Measurements from ENCODE around the gene IL27RA.
A peak's percentile ranks its signal among the peaks of the same experiment; 100 is the strongest.
"Not testable (repeated sequence)": the region's sequence is repeated elsewhere in the genome, so short reads cannot be mapped to it uniquely, and the experiment has no call there.

IL27RA gene

GRCh38 chr19:14004619-14005348, 26.8 kb upstream of the IL27RA start:
- in situ Hi-C loops (cut with HindIII; ENCODE audit: low pct_unique_long_range_greater_than_20kb, low sequenced_read_pairs) = no loop called here
- no peak for DNase-seq (ENCODE audit: low read depth in 1 of 2, low spot score in 1 of 2)
- no peak for TF ChIP-seq JUND (IDR thresholded peaks at IDR 0.05; ENCODE audit: low read depth)

DNA sequence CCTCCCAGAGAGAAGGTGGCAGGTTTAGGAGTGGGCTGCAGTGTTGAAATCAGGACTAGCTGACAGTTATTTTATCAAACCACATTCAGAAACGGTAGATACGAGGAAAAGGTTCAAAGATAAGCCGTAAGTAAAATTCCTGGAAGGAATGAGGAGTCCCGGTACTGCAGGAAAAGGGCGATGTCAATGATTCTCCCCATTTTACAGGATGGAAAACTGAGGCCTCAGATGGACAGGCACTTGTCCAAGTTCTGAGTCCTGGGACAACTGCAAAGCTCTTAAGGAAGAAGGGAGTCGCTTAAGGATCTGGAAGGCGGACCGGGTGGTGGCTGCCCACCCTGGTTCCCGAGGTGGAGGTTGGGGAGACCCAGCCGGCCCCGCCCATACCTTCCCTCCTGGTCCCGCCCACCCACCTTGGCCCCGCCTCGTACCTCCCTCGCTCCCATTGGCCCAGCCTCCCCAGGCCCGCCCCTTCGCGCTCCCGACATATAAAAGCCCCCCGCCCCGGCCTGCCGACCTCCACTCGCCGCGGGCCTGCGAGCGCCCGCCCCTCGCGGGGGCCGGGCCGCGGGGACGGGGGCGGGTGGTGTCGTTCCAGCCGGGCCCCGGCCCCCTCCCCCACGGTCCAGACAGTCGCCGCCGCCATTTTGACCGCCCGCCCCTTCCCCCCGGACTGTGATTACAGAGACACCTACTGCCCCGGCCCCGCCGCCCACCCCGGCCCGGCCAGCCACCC, 26.0 kb upstream of the IL27RA start:
- DNase-seq (ENCODE audit: low read depth in 1 of 2, low spot score in 1 of 2) = peak in 1 of 2 experiments; percentile 89
- in situ Hi-C loops (cut with HindIII; ENCODE audit: low pct_unique_long_range_greater_than_20kb, low sequenced_read_pairs) = no loop called here

DNA sequence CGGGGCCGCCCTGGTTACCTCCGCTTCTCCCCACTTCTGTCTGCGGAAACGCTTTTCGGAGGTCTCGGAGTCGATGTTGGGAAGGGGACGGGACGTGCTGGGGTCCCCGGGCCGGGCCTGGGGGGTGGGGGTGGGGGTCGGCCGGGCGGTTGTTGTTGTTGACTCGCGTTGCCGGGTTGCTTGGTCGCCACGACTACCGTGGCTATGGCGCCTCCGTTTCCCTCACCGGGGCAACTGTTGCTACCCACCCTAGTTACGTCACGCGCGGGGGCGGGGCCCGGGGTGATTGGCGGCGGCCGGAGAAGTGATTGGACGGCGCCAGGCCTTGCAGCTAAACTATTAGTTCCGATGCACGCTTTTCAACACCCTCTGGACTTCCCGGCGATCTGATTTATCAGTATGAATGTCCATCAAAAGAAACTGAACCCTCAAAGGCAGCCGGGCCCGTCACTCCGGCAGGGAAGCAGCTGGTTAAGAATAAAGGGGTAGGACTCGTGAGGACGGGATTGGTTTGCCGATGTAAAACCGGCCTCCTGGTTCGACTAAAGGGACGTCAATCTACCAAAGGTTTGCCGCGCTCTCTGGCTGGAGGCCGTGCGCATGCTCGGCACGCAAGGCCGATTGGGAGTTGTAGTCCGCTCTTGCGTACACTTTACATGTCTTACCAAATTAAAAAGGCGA, 25.3 kb upstream of the IL27RA start, which contains the start of gene RFX1:
Gene RFX1, minus strand, starts transcription at position 236 of the 681 bp plus-strand sequence. CDS start 12,477 bp downstream, outside the sequence.
- in situ Hi-C loops (cut with HindIII; ENCODE audit: low pct_unique_long_range_greater_than_20kb, low sequenced_read_pairs) = no loop called here
- no peak for TF ChIP-seq JUND (IDR thresholded peaks at IDR 0.05; ENCODE audit: low read depth)
- peak; percentile 79 to 100 for DNase-seq (ENCODE audit: low read depth in 1 of 2, low spot score in 1 of 2)

More for the DNA sequence above, 26.0 kb upstream of the IL27RA start:
- no peak for TF ChIP-seq JUND (IDR thresholded peaks at IDR 0.05; ENCODE audit: low read depth)

GRCh38 chr19:14006766-14007562, 24.6 kb upstream of the IL27RA start:
- no peak for TF ChIP-seq JUND (IDR thresholded peaks at IDR 0.05; ENCODE audit: low read depth)
- in situ Hi-C loops (cut with HindIII; ENCODE audit: low pct_unique_long_range_greater_than_20kb, low sequenced_read_pairs) = no loop called here
- no peak for DNase-seq (ENCODE audit: low read depth in 1 of 2, low spot score in 1 of 2)

GRCh38 chr19:14012378-14012915, 19.1 kb upstream of the IL27RA start:
- in situ Hi-C loops (cut with HindIII; ENCODE audit: low pct_unique_long_range_greater_than_20kb, low sequenced_read_pairs) = no loop called here
- TF ChIP-seq JUND (IDR thresholded peaks at IDR 0.05; ENCODE audit: low read depth) = no peak
- DNase-seq (ENCODE audit: low read depth in 1 of 2, low spot score in 1 of 2) = no peak

GRCh38 chr19:14015524-14016035, 16.0 kb upstream of the IL27RA start:
- in situ Hi-C loops (cut with HindIII; ENCODE audit: low pct_unique_long_range_greater_than_20kb, low sequenced_read_pairs) = no loop called here
- DNase-seq (ENCODE audit: low read depth in 1 of 2, low spot score in 1 of 2) = no peak
- TF ChIP-seq JUND (IDR thresholded peaks at IDR 0.05; ENCODE audit: low read depth) = no peak

DNA sequence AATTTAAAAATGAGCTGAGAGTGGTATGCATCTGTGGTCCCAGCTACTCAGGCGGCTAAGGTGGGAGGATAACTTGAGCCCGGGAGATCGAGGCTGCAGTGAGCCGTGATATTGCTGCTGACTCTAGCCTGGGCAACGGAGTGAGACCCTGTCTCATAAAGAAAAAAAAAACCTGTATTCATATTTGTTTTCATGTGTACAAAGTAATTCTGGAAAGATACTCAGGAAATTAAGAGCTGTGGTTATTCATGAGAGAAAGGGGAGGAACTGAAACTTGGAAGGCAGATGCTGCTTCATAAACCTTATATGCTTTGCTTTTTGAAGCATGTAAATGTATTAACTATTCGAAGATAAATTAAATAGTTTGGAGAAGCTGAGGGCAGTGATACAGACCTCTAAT, 12.5 kb upstream of the IL27RA start:
- DNase-seq (ENCODE audit: low read depth in 1 of 2, low spot score in 1 of 2) = no peak
- TF ChIP-seq JUND (IDR thresholded peaks at IDR 0.05; ENCODE audit: low read depth) = no peak
- in situ Hi-C loops (cut with HindIII; ENCODE audit: low pct_unique_long_range_greater_than_20kb, low sequenced_read_pairs) = no loop called here

DNA sequence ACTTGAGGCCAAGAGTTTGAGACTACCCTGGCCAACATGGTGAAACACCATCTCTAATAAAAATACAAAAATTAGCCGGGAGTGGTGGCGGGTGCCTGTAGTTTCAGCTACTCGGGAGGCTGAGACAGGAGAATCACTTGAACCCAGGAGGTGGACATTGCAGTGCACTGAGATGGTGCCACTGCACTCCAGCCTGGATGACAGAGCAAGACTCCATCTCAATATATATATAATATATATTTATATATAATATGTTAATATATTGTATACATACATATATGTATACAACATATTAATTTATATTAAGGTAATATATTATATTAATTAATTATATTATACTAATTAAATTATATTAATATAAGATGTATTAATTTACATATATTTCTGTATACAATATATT, 11.8 kb upstream of the IL27RA start:
- in situ Hi-C loops (cut with HindIII; ENCODE audit: low pct_unique_long_range_greater_than_20kb, low sequenced_read_pairs); DNase-seq (ENCODE audit: low read depth in 1 of 2, low spot score in 1 of 2): not testable (repeated sequence)

GRCh38 chr19:14021474-14021873, 10.1 kb upstream of the IL27RA start:
- in situ Hi-C loops (cut with HindIII; ENCODE audit: low pct_unique_long_range_greater_than_20kb, low sequenced_read_pairs) = no loop called here
- peak in 1 of 2 experiments; percentile 13 for DNase-seq (ENCODE audit: low read depth in 1 of 2, low spot score in 1 of 2)
- no peak for TF ChIP-seq JUND (IDR thresholded peaks at IDR 0.05; ENCODE audit: low read depth)

DNA sequence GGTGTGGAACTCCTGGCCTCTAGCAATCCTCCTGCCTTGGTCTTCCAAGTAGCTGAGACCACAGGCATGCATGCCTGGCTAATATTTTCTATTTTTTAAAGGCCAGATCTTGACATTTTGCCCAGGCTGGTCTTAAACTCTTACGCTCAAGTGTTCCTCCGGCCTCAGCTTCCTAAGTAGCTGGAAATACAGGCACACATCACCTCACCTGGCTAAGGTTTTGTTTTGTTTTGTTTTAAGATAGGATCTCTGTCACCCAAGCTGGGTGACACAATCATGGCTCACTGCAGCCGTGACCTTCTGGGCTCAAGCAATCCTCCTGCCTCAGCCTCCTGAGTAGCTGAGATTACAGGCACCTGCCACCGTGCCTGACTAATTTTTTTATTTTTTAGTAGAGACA, 9.1 kb upstream of the IL27RA start:
- TF ChIP-seq JUND (IDR thresholded peaks at IDR 0.05; ENCODE audit: low read depth) = no peak
- DNase-seq (ENCODE audit: low read depth in 1 of 2, low spot score in 1 of 2) = peak in 1 of 2 experiments; percentile 69

GRCh38 chr19:14023404-14024235, 7.9 kb upstream of the IL27RA start:
- in situ Hi-C loops (cut with HindIII; ENCODE audit: low pct_unique_long_range_greater_than_20kb, low sequenced_read_pairs) = no loop called here
- no peak for TF ChIP-seq JUND (IDR thresholded peaks at IDR 0.05; ENCODE audit: low read depth)
- peak; percentile 45 to 74 for DNase-seq (ENCODE audit: low read depth in 1 of 2, low spot score in 1 of 2)

More for the DNA sequence above, 9.1 kb upstream of the IL27RA start:
- in situ Hi-C loops (cut with HindIII; ENCODE audit: low pct_unique_long_range_greater_than_20kb, low sequenced_read_pairs) = no loop called here

DNA sequence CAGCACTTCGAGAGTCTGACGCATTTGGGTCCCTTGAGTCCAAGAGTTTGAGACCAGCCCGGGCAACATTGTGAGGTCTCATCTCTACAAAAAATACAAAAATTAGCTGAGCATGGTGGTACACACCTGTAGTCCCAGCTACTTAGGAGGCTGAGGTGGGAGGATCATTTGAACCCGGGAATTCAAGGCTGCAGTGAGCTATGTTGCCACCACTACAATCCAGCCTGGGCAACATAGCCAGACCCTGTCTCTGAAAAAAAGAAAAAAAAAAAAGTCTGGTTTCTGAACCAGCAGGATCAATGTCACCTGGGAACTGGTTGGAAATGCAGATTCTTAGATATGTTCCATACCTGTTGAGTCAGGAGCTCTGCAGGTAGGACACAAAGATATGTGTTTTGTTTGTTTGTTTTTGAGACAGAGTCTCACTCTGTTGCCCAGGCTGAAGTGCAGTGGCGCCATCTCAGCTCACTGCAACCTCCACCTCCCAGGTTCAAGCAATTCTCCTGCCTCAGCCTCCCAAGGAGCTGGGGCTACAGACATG, 4.8 kb upstream of the IL27RA start:
- in situ Hi-C loops (cut with HindIII; ENCODE audit: low pct_unique_long_range_greater_than_20kb, low sequenced_read_pairs); DNase-seq (ENCODE audit: low read depth in 1 of 2, low spot score in 1 of 2): not testable (repeated sequence)
